Thyroid gland (tissue), 4 donors: Measurements from ENCODE around the gene PPP2R2C. TPM values are rescaled to one million over a fixed set of nuclear protein-coding genes. Genes with fewer than 3 reads are reported as not detected.

ENCODE experiments used
- DNase-seq, 2 donors: peaks; one replicate each; pipeline ENCODE4 v3.0.0-alpha.2; 2019
- H3K27ac ChIP-seq, 3 donors: fragments of 200-600 bp; sonication (generic); 1 replicate in 2 of 3; 2 replicates in 1 of 3; pipeline ENCODE4 v1.5.1; 2016 to 2019; ENCODE audit warnings: mild to moderate bottlenecking in 1 of 3, moderate library complexity in 1 of 3
- H3K27me3 ChIP-seq: fragments of 200-600 bp; sonication (generic); one replicate; pipeline ENCODE4 v1.5.1; 2019
- H3K36me3 ChIP-seq, 2 donors: fragments of 200-600 bp; sonication (generic); one replicate each; pipeline ENCODE4 v1.5.1; 2016 to 2019
- H3K4me1 ChIP-seq, 2 donors: fragments of 200-600 bp; sonication (generic); one replicate each; pipeline ENCODE4 v1.5.1; 2017 to 2019
- H3K4me3 ChIP-seq, 3 donors: fragments of 200-600 bp; sonication (generic); replicated peaks in 1 of 3; 1 replicate in 2 of 3; 2 replicates in 1 of 3; pipeline ENCODE4 v1.5.1; 2016; ENCODE audit warnings: mild to moderate bottlenecking in 1 of 3
- H3K9me3 ChIP-seq: fragments of 200-600 bp; sonication (generic); one replicate; pipeline ENCODE4 v1.5.1; 2017
- POLR2A ChIP-seq, 2 donors: fragments of 450-650 bp; IDR thresholded peaks; one replicate each; pipeline ENCODE4 v1.6.1; 2017; ENCODE audit warnings: antibody characterized with exemption in 2 of 2, mild to moderate bottlenecking in 2 of 2, moderate library complexity in 1 of 2
- WGBS, 2 donors: methylation state at CpG; one replicate each; pipeline ENCODE4 v1.1.5; 2017; 5-methylcytosine and 5-hydroxymethylcytosine counted together
- intact Hi-C: fragments of 100-400 bp; cut with DNase I; formaldehyde crosslinking; loops from one replicate; pipeline ENCODE4 v1.15.1; 2023
- total RNA-seq, 4 donors: library from RNA; depleted of rRNA; stranded (reverse); fragments of >200 nt; gene quantifications; one replicate each; pipeline ENCODE4 v1.2.3, GENCODE V29; 2016
- TF ChIP-seq, protein P1 (sequence below), 6 experiments: fragments of 200-600 bp in 3 of 6; fragments of 450-650 bp in 3 of 6; sonication (generic) in 3 of 6; IDR thresholded peaks; one replicate each; pipeline ENCODE4 v1.5.1; 2016 to 2019; ENCODE audit warnings: antibody characterized with exemption in 6 of 6, mild to moderate bottlenecking in 2 of 6, inconsistent platforms in 1 of 6, moderate library complexity in 1 of 6

The PPP2R2C gene
- total RNA-seq, 4 donors from 2014 or later, result 0.15 to 1.5 (median 0.33) TPM; not detected in 1

DNA sequence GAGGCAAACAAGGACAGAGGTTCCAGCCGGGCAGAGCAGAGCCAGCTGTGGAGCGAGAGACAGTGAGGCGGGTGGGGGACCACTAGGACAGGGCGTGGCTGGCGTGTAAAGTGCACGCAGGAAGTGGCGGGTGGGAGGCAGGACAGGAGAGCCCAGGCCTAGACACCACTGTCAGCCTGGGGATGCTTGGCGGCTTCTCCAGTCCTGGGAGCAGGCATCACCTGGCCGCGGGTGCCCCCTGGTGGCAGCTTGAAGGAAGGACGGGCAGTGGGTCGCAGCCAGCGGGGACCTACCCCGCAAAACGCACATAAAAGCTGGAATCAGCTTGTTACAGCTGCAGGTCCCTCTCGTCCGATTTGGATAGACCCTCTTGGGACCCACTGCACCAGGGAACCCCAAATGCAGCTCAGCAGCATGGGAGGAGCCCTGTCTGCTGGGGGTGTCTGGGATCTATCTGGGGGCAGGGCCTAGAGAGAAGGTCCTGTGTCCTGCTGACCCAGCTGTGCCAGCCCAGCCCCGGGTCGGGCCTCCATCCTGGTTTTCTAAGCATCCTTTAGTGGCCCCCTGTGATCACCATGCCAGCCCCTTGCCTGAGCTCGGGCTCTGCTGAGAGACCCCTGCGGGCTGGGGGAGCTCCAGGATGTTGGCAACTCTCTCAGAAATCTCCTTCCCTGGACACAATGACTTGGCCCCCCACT lies 145.0 kb downstream of the PPP2R2C start:
- intact Hi-C loops, result loop anchor here (5.0 kb wide), 1 partner anchor 65 kb away; no protein-coding TSS in a partner anchor
- H3K27ac ChIP-seq, result no peak overlapping the region
- no peaks in the 10 kb centered on the region for H3K9me3 ChIP-seq
- DNase-seq, result peak; percentile 79 to 83
- TF ChIP-seq, protein P1, sequence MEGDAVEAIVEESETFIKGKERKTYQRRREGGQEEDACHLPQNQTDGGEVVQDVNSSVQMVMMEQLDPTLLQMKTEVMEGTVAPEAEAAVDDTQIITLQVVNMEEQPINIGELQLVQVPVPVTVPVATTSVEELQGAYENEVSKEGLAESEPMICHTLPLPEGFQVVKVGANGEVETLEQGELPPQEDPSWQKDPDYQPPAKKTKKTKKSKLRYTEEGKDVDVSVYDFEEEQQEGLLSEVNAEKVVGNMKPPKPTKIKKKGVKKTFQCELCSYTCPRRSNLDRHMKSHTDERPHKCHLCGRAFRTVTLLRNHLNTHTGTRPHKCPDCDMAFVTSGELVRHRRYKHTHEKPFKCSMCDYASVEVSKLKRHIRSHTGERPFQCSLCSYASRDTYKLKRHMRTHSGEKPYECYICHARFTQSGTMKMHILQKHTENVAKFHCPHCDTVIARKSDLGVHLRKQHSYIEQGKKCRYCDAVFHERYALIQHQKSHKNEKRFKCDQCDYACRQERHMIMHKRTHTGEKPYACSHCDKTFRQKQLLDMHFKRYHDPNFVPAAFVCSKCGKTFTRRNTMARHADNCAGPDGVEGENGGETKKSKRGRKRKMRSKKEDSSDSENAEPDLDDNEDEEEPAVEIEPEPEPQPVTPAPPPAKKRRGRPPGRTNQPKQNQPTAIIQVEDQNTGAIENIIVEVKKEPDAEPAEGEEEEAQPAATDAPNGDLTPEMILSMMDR (IDR thresholded peaks at IDR 0.05), result peak; percentile 89 to 98 (median 94)
- TF ChIP-seq POLR2A (IDR thresholded peaks at IDR 0.05), result no peak
- H3K36me3 ChIP-seq, result no peaks in the 10 kb centered on the region
- H3K4me1 ChIP-seq, result no peaks in the 10 kb centered on the region
- H3K27me3 ChIP-seq, result no peaks in the 10 kb centered on the region
- H3K4me3 ChIP-seq, result no peak overlapping the region
- WGBS, 2 donors, result 4 to 7% methylated on average over 6 to 15 of the region's 21 CpGs

DNA sequence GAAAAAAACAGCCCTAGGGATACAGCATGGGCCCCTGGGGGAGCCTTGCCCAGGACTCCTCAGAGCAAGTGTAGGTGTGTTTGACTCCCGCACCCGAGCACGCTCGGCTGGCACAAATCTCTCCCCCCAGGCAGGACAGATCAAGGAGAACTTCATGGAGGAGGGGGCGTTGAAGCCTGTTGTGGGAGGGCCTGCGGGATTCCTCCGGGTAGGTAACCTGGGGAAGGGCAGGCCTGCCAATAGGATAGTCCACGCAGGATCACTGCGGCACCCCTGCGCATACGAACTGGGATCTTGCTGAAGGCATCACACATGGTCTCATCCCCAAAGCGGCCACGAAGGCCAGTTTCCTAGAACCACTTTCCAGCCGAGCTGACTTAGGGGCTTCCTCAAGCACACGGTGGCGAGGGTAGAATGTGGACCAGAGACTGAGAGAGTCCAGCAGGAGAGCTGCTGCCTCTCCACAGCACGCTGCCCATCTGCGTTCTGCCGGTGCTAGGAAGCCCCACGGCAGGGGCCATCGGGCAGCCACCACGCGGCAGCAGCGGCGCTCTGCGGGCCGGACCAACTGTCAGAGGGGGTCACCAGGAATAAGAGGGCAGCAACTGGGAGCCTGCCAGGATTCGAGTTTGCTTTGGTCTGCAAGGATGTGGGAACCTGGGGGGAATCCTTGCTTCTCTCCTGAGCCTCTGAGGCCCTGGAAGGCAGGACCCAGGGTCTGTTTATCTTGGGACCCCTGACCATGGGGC lies 145.9 kb downstream of the PPP2R2C start:
- Histone ChIP-seq H3K27ac (no peak overlapping the region), H3K27me3 (no peaks in the 10 kb centered on the region), H3K4me1 (no peaks in the 10 kb centered on the region), H3K9me3 (no peaks in the 10 kb centered on the region), H3K4me3 (no peak overlapping the region), H3K36me3 (no peaks in the 10 kb centered on the region)
- no peak for DNase-seq
- 91 to 94% methylated on average over 19 to 23 of the region's 28 CpGs for WGBS, 2 donors
- TF ChIP-seq, protein P1 (IDR thresholded peaks at IDR 0.05), result no peak
- no peak for TF ChIP-seq POLR2A (IDR thresholded peaks at IDR 0.05)
- intact Hi-C loops, result loop anchor here (5.0 kb wide), 1 partner anchor 64 kb away; no protein-coding TSS in a partner anchor

DNA sequence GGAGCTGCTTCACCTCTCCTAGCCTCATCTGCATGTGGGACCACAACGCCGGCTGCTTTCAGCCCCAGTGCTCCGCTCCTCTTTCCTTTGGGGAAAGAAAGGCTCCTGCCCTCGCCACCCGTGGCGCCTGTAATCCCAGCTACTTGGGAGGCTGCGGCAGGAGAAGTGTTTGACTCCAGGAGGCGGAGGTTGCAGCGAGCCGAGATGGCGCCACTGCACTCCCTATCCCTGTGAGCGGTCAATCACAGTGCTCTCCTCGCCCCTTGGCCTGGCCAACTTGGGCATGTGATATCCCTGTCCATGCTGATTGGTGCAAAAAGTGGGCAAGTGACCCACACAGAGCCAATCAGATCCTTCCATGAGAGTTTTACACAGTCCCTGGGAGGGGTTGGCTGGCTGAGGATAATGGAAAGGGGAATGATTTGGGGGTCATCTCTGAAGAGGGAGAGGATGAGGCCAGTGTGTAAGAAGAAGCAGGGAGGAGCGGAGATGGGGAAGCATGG lies 146.6 kb downstream of the PPP2R2C start:
- no peaks in the 10 kb centered on the region for H3K4me1 ChIP-seq
- no peaks in the 10 kb centered on the region for H3K27me3 ChIP-seq
- H3K27ac ChIP-seq, result peak overlapping the region in 1 of 3 donors; percentile 56
- H3K4me3 ChIP-seq, result no peak overlapping the region
- DNase-seq, result no peak
- no peaks in the 10 kb centered on the region for H3K9me3 ChIP-seq
- no peak for TF ChIP-seq POLR2A (IDR thresholded peaks at IDR 0.05)
- TF ChIP-seq, protein P1 (IDR thresholded peaks at IDR 0.05), result no peak
- H3K36me3 ChIP-seq, result no peaks in the 10 kb centered on the region
- WGBS, 2 donors, result 88 to 93% methylated on average over 13 to 14 of the region's 14 CpGs
- intact Hi-C loops, result loop anchor here (5.0 kb wide), 1 partner anchor 64 kb away; no protein-coding TSS in a partner anchor

DNA sequence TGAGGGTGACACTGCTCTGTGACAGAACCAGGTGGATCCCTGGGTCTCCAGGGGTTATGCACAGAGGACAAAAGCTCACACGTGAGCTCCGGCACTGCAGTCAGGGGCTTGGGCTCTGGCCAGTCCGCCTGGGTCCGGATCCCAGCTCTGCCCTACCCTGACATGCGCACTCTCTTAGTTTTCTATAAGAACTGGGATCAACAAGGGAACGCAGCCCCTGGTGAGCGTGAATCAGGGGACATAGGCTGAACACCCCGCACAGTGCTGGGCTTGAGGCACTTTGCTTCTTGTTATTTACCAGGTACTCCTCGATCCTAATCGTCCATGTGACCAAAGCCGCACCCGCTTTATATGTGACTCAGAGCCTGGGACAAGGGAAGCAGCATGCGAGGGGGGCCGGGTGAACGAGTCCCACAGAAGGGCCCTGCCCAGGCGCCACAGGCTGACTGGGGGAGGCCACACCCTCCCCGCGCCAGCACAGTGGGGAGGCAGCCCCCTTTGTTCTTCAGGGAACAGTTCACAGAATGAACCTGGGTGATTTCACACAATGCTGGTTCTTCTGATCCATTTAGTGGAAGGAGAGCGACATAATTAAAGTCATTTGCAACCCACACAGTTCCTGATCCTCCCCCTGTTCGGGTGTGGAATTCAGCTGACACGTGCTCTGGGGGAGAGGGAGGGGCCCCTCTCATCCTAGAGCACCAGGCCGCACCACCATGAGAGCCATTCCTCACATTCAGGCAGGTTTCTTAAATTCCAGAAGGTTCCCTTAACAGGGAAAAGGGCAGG lies 147.2 kb downstream of the PPP2R2C start:
- no peaks in the 10 kb centered on the region for H3K27me3 ChIP-seq
- no peaks in the 10 kb centered on the region for H3K4me1 ChIP-seq
- H3K9me3 ChIP-seq, result no peaks in the 10 kb centered on the region
- intact Hi-C loops, result loop anchor here (5.0 kb wide), 1 partner anchor 63 kb away; no protein-coding TSS in a partner anchor
- 57% methylated on average over 18 to 20 of the region's 22 CpGs for WGBS, 2 donors
- H3K4me3 ChIP-seq, result no peak overlapping the region
- peak; percentile 30 to 36 for DNase-seq
- TF ChIP-seq, protein P1 (IDR thresholded peaks at IDR 0.05), result no peak
- no peak for TF ChIP-seq POLR2A (IDR thresholded peaks at IDR 0.05)
- peak overlapping the region; percentile 19 to 56 (median 28) for H3K27ac ChIP-seq
- H3K36me3 ChIP-seq, result no peaks in the 10 kb centered on the region
